ENCODE data around the gene SRBD1.

The SRBD1 gene

GRCh38 chr2:45448217-45448616 lies 162.8 kb downstream of the SRBD1 start:
- TF ChIP-seq SPI1 (IDR thresholded peaks at IDR 0.05; ENCODE audit: low read depth, low read length) (no peak), POLR2AphosphoS5 (IDR thresholded peaks at IDR 0.05; ENCODE audit: low read depth, low read length) (no peak), POU2F2 (IDR thresholded peaks at IDR 0.05; ENCODE audit: low read depth, low read length) (no peak), POLR2A (IDR thresholded peaks at IDR 0.05; ENCODE audit: low read depth, low read length) (no peak), TAF1 (IDR thresholded peaks at IDR 0.05; ENCODE audit: low read depth, low read length) (no peak), PAX5 (IDR thresholded peaks at IDR 0.05; ENCODE audit: insufficient read depth, low read length, severe bottlenecking) (no peak)
- DNase-seq (ENCODE audit: insufficient read length, low spot score), result no peak

GRCh38 chr2:45446016-45446415 lies 165.1 kb downstream of the SRBD1 start:
- DNase-seq (ENCODE audit: insufficient read length, low spot score) (no peak), FAIRE-seq (no peak)
- no peak for TF ChIP-seq PAX5 (IDR thresholded peaks at IDR 0.05; ENCODE audit: insufficient read depth, low read length, severe bottlenecking)

More at GRCh38 chr2:45448217-45448616, 162.8 kb downstream of the SRBD1 start:
- FAIRE-seq, result no peak

GRCh38 chr2:45445037-45445436 lies 166.0 kb downstream of the SRBD1 start:
- FAIRE-seq (no peak), DNase-seq (ENCODE audit: insufficient read length, low spot score) (no peak)
- TF ChIP-seq POU2F2 (IDR thresholded peaks at IDR 0.05; ENCODE audit: low read depth, low read length) (no peak), TAF1 (IDR thresholded peaks at IDR 0.05; ENCODE audit: low read depth, low read length) (no peak), POLR2AphosphoS5 (IDR thresholded peaks at IDR 0.05; ENCODE audit: low read depth, low read length) (no peak), PAX5 (IDR thresholded peaks at IDR 0.05; ENCODE audit: insufficient read depth, low read length, severe bottlenecking) (no peak), POLR2A (IDR thresholded peaks at IDR 0.05; ENCODE audit: low read depth, low read length) (no peak), SPI1 (IDR thresholded peaks at IDR 0.05; ENCODE audit: low read depth, low read length) (no peak)

- FAIRE-seq, result no peak
- TF ChIP-seq SPI1 (IDR thresholded peaks at IDR 0.05; ENCODE audit: low read depth, low read length), result peak; percentile 82
- TF ChIP-seq PAX5 (IDR thresholded peaks at IDR 0.05; ENCODE audit: insufficient read depth, low read length, severe bottlenecking), result no peak
- DNase-seq (ENCODE audit: insufficient read length, low spot score), result no peak
These were observed 168.1 kb downstream of the SRBD1 start for GRCh38 chr2:45443012-45443411.

DNA sequence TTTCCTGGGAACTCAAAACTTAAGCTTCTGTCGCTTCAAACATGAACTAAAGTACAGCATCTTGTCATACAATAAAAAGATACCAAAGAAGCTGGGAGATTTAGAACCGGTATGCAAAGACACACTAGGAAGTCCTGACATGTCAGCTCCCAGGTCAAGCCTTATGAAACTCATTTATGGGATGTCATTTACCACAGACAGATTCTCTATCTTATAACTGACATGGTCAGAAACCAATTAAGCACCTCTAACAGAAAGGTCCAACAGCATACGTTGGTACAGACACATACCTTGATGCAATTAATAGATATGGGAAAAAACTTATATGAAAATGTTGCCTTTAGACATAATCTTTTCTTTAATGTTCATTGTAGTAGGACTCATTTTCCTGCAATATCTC lies 169.0 kb downstream of the SRBD1 start:
- TF ChIP-seq POLR2AphosphoS5 (IDR thresholded peaks at IDR 0.05; ENCODE audit: low read depth, low read length) (no peak), POU2F2 (IDR thresholded peaks at IDR 0.05; ENCODE audit: low read depth, low read length) (no peak), TAF1 (IDR thresholded peaks at IDR 0.05; ENCODE audit: low read depth, low read length) (no peak), POLR2A (IDR thresholded peaks at IDR 0.05; ENCODE audit: low read depth, low read length) (no peak), SPI1 (IDR thresholded peaks at IDR 0.05; ENCODE audit: low read depth, low read length) (no peak), PAX5 (IDR thresholded peaks at IDR 0.05; ENCODE audit: insufficient read depth, low read length, severe bottlenecking) (no peak)
- no peak for DNase-seq (ENCODE audit: insufficient read length, low spot score)
- no peak for FAIRE-seq

DNA sequence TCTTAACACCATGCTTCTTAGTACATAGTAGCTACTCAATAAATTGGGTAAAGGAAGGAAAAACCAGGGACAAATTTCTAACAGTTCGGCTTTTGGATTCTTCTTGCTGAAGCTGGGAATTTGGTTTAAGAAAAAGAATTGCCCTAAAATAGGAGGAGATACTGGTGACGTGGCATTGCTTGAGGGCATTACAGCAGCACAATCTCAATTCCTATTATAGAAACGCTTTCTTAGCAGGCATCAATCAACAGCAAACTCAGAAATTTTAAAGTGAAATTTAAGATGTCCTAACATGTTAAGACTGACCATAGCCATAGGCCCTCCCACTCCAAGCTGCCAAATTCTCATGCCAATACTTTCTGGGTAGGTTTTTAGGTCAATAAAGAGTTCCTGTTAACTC lies 169.5 kb downstream of the SRBD1 start:
- FAIRE-seq, result no peak
- no peak for TF ChIP-seq SPI1 (IDR thresholded peaks at IDR 0.05; ENCODE audit: low read depth, low read length)
- no peak for TF ChIP-seq TAF1 (IDR thresholded peaks at IDR 0.05; ENCODE audit: low read depth, low read length)
- TF ChIP-seq POLR2A (IDR thresholded peaks at IDR 0.05; ENCODE audit: low read depth, low read length), result no peak
- no peak for TF ChIP-seq POU2F2 (IDR thresholded peaks at IDR 0.05; ENCODE audit: low read depth, low read length)
- TF ChIP-seq POLR2AphosphoS5 (IDR thresholded peaks at IDR 0.05; ENCODE audit: low read depth, low read length), result no peak
- TF ChIP-seq PAX5 (IDR thresholded peaks at IDR 0.05; ENCODE audit: insufficient read depth, low read length, severe bottlenecking), result no peak
- no peak for DNase-seq (ENCODE audit: insufficient read length, low spot score)

GRCh38 chr2:45439788-45440773 lies 171.0 kb downstream of the SRBD1 start:
- DNase-seq (ENCODE audit: insufficient read length, low spot score) (peak; percentile 7), FAIRE-seq (no peak)
- no peak for TF ChIP-seq TAF1 (IDR thresholded peaks at IDR 0.05; ENCODE audit: low read depth, low read length)

- TF ChIP-seq POLR2AphosphoS5 (IDR thresholded peaks at IDR 0.05; ENCODE audit: low read depth, low read length) (no peak), TAF1 (IDR thresholded peaks at IDR 0.05; ENCODE audit: low read depth, low read length) (no peak), POU2F2 (IDR thresholded peaks at IDR 0.05; ENCODE audit: low read depth, low read length) (no peak), SPI1 (IDR thresholded peaks at IDR 0.05; ENCODE audit: low read depth, low read length) (no peak), PAX5 (IDR thresholded peaks at IDR 0.05; ENCODE audit: insufficient read depth, low read length, severe bottlenecking) (no peak), POLR2A (IDR thresholded peaks at IDR 0.05; ENCODE audit: low read depth, low read length) (no peak)
- FAIRE-seq, result no peak
- DNase-seq (ENCODE audit: insufficient read length, low spot score), result no peak
These were observed 172.0 kb downstream of the SRBD1 start for GRCh38 chr2:45438872-45439665.

- no peak for FAIRE-seq
- no peak for TF ChIP-seq POLR2AphosphoS5 (IDR thresholded peaks at IDR 0.05; ENCODE audit: low read depth, low read length)
- TF ChIP-seq POLR2A (IDR thresholded peaks at IDR 0.05; ENCODE audit: low read depth, low read length), result no peak
- no peak for TF ChIP-seq POU2F2 (IDR thresholded peaks at IDR 0.05; ENCODE audit: low read depth, low read length)
- TF ChIP-seq TAF1 (IDR thresholded peaks at IDR 0.05; ENCODE audit: low read depth, low read length), result no peak
- TF ChIP-seq SPI1 (IDR thresholded peaks at IDR 0.05; ENCODE audit: low read depth, low read length), result no peak
- DNase-seq (ENCODE audit: insufficient read length, low spot score), result no peak
These were observed 174.6 kb downstream of the SRBD1 start for GRCh38 chr2:45436456-45436855.

DNA sequence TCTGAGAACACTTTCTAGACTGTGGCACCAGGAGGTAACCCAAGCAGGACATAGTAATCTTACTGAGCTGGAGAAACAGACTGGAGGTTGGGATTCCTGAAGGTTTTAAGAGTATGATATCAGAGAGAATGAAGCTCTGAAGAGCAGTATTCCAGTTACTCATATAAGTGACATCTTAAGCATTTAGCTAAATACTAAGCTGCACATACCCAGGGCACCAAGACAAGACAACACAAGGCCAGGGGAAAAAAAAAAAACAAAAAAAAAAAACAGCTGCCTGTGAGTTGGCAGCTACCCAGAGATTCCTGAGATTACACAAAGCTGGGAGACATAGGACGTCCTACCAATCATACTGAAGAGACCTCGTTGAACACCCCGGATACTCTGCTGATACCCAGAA lies 175.8 kb downstream of the SRBD1 start:
- FAIRE-seq (no peak), DNase-seq (ENCODE audit: insufficient read length, low spot score) (no peak)
- TF ChIP-seq SPI1 (IDR thresholded peaks at IDR 0.05; ENCODE audit: low read depth, low read length) (no peak), POLR2AphosphoS5 (IDR thresholded peaks at IDR 0.05; ENCODE audit: low read depth, low read length) (no peak), POU2F2 (IDR thresholded peaks at IDR 0.05; ENCODE audit: low read depth, low read length) (no peak), TAF1 (IDR thresholded peaks at IDR 0.05; ENCODE audit: low read depth, low read length) (no peak), PAX5 (IDR thresholded peaks at IDR 0.05; ENCODE audit: insufficient read depth, low read length, severe bottlenecking) (no peak), POLR2A (IDR thresholded peaks at IDR 0.05; ENCODE audit: low read depth, low read length) (no peak)
